HepG2 (cell line): ENCODE data around the gene FAM81A. TPM values are rescaled to one million over a fixed set of nuclear protein-coding genes. Genes with fewer than 3 reads are reported as not detected.

Source experiments
- ATAC-seq: fragments of 200-7000 bp; cut with Tn5 transposase; 3 replicates; pipeline ENCODE4 v1.9.1; 2020; ENCODE audit warnings: mild to moderate bottlenecking, moderate library complexity
- BruUV-seq: library from RNA; stranded (reverse); fragments of 400-500 nt; replicated peaks from 2 replicates; lab custom pipeline; 2021; lab: Mats Ljungman, UMichigan
- CTCF ChIA-PET: fragments of 300-600 bp; formaldehyde crosslinking; extraction: SDS; loops from one replicate; lab custom pipeline; 2021; ENCODE audit warnings: low total read pairs, inconsistent platforms, low intra/inter-chr PET ratio; lab: Yijun Ruan, JAX
- POLR2A ChIA-PET: fragments of 350-600 bp; sonication (Branson Sonifier 250); formaldehyde crosslinking; loops from one replicate; lab custom pipeline; 2020; ENCODE audit warnings: antibody characterized with exemption, inconsistent platforms; lab: Yijun Ruan, JAX
- DNase-seq: peaks from one replicate; pipeline ENCODE4 v3.0.0-alpha.2; 2015; ENCODE audit warnings: low spot score
- FAIRE-seq: peaks from 3 replicates; lab custom pipeline; 2011; peaks lifted over from hg19 to GRCh38; lab: Jason Lieb, UNC
- H2AFZ ChIP-seq: one replicate; pipeline ENCODE4 v1.6.1; 2011; ENCODE audit warnings: low read length, inconsistent platforms
- H3K27ac ChIP-seq: fragments of 300-600 bp; 3 replicates; pipeline ENCODE4 v1.8.0; 2011; ENCODE audit warnings: mixed run types, mild to moderate bottlenecking, mixed read lengths, low read length, inconsistent platforms; ENCODE audit not compliant: insufficient read depth; ENCODE audit errors: extremely low read length
- H3K27me3 ChIP-seq, 2 experiments: fragments of 200-600 bp in 1 of 2; 2 replicates in 1 of 2; 3 replicates in 1 of 2; pipeline versions ENCODE4 v1.6.0 to v1.8.0; 2011; ENCODE audit warnings: low read length in 2 of 2, mild to moderate bottlenecking in 2 of 2, moderate library complexity in 2 of 2, inconsistent platforms in 1 of 2; ENCODE audit not compliant: insufficient read depth in 2 of 2, control insufficient read depth in 1 of 2
- H3K36me3 ChIP-seq, 2 experiments: fragments of 200-600 bp in 1 of 2; replicated peaks in 1 of 2; 2 replicates in 1 of 2; 3 replicates in 1 of 2; pipeline versions ENCODE4 v1.5.1 to v1.8.0; 2011; ENCODE audit warnings: low read length in 2 of 2, inconsistent platforms in 1 of 2; ENCODE audit not compliant: insufficient read depth in 2 of 2, control insufficient read depth in 1 of 2
- H3K4me1 ChIP-seq: 2 replicates; pipeline ENCODE4 v1.5.1; 2012; ENCODE audit warnings: low read length, inconsistent platforms; ENCODE audit not compliant: insufficient read depth
- H3K4me2 ChIP-seq: 2 replicates; pipeline ENCODE4 v1.6.0; 2011; ENCODE audit warnings: low read depth, low read length, inconsistent platforms
- H3K4me3 ChIP-seq, 3 experiments: fragments of 200-600 bp in 1 of 3; sonication (generic), shearing (Covaris generic) in 1 of 3; replicated peaks in 1 of 3; 2 replicates each; pipeline ENCODE4 v1.5.1; 2011 to 2016; ENCODE audit warnings: low read length in 3 of 3, inconsistent platforms in 2 of 3, low read depth in 2 of 3, mild to moderate bottlenecking in 2 of 3, control low read depth in 1 of 3, mixed read lengths in 1 of 3; ENCODE audit not compliant: insufficient read depth in 1 of 3
- H3K79me2 ChIP-seq: one replicate; pipeline ENCODE4 v1.6.1; 2011; ENCODE audit warnings: low read length, inconsistent platforms; ENCODE audit not compliant: insufficient read depth
- H3K9ac ChIP-seq: 2 replicates; pipeline ENCODE4 v1.6.0; 2011; ENCODE audit warnings: mild to moderate bottlenecking, low read depth, low read length, inconsistent platforms; ENCODE audit not compliant: insufficient read depth
- H3K9me3 ChIP-seq: 2 replicates; pipeline ENCODE4 v1.5.1; 2012; ENCODE audit warnings: mild to moderate bottlenecking, low read length
- H4K20me1 ChIP-seq: 2 replicates; pipeline ENCODE4 v1.6.0; 2011; ENCODE audit warnings: inconsistent platforms, mild to moderate bottlenecking, low read length, moderate library complexity; ENCODE audit not compliant: insufficient read depth
- ARNT ChIP-seq: fragments of 450-650 bp; IDR thresholded peaks from 2 replicates; pipeline ENCODE4 v1.6.1; 2017
- CEBPB ChIP-seq: IDR thresholded peaks from 2 replicates; pipeline ENCODE4 v1.6.1; 2011; ENCODE audit warnings: low read depth, low read length, improper control_type of control experiment, borderline replicate concordance
- CEBPG ChIP-seq: IDR thresholded peaks from 2 replicates; pipeline ENCODE4 v1.6.1; 2016
- HNF4A ChIP-seq: sonication (generic); formaldehyde crosslinking; IDR thresholded peaks from 2 replicates; pipeline ENCODE4 v1.4.0; 2020; ENCODE audit warnings: missing genetic modification reagents
- KLF6 ChIP-seq: IDR thresholded peaks from 2 replicates; pipeline ENCODE4 v1.8.0; 2016; ENCODE audit warnings: missing biosample characterization, missing genetic modification reagents
- PHF8 ChIP-seq: sonication (generic); formaldehyde crosslinking; IDR thresholded peaks from 2 replicates; pipeline ENCODE4 v1.5.0; 2020; ENCODE audit warnings: missing genetic modification reagents
- PLRG1 ChIP-seq: fragments of 450-650 bp; conservative IDR thresholded peaks from 2 replicates; pipeline ENCODE4 v1.6.1; 2016
- RAD21 ChIP-seq: fragments of 450-650 bp; formaldehyde crosslinking; IDR thresholded peaks from 2 replicates; pipeline ENCODE4 v1.5.0; 2020; ENCODE audit warnings: mild to moderate bottlenecking
- SMC3 ChIP-seq: IDR thresholded peaks from 2 replicates; pipeline ENCODE4 v1.6.1; 2011; ENCODE audit warnings: low read length, improper control_type of control experiment
- STAG1 ChIP-seq: sonication (generic); formaldehyde crosslinking; IDR thresholded peaks from 2 replicates; pipeline ENCODE4 v1.4.0; 2020; ENCODE audit warnings: missing genetic modification reagents
- TEAD3 ChIP-seq: optimal IDR thresholded peaks from 2 replicates; pipeline ENCODE3; 2016; ENCODE audit warnings: borderline replicate concordance
- ZFP36L2 ChIP-seq: sonication (generic); formaldehyde crosslinking; IDR thresholded peaks from 2 replicates; pipeline ENCODE4 v1.4.0; 2020; ENCODE audit warnings: missing genetic modification reagents
- ZHX2 ChIP-seq, 2 experiments: sonication (generic) in 1 of 2; formaldehyde crosslinking in 1 of 2; IDR thresholded peaks; 2 replicates each; pipeline versions ENCODE4 v1.6.1 to v1.9.0; 2014 to 2022; ENCODE audit warnings: antibody characterized with exemption in 1 of 2, borderline replicate concordance in 1 of 2, inconsistent platforms in 1 of 2, low read depth in 1 of 2, missing genetic modification reagents in 1 of 2
- ZNF20 ChIP-seq: sonication (generic); formaldehyde crosslinking; IDR thresholded peaks from 2 replicates; pipeline ENCODE4 v1.4.0; 2020; ENCODE audit warnings: mild to moderate bottlenecking, moderate library complexity, missing genetic modification reagents
- ZNF33B ChIP-seq: sonication (generic); formaldehyde crosslinking; IDR thresholded peaks from 2 replicates; pipeline ENCODE4 v1.5.1; 2020; ENCODE audit warnings: mild to moderate bottlenecking, missing genetic modification reagents
- ZNF879 ChIP-seq: sonication (generic); formaldehyde crosslinking; IDR thresholded peaks from 2 replicates; pipeline ENCODE4 v1.8.1; 2023; ENCODE audit warnings: missing genetic modification reagents
- WGBS: methylation state at CpG from one replicate; pipeline ENCODE4 v1.1.6; 2017; ENCODE audit warnings: low lambda C conversion rate; 5-methylcytosine and 5-hydroxymethylcytosine counted together
- in situ Hi-C: cut with HindIII; loops from 2 replicates; pipeline ENCODE4 v1.10.0; 2017; ENCODE audit warnings: low pct_unique_long_range_greater_than_20kb; ENCODE audit not compliant: extremely low pct_ligation_motif_present
- intact Hi-C: fragments of 100-400 bp; cut with micrococcal nuclease; formaldehyde crosslinking; loops from one replicate; pipeline ENCODE4 v1.10.0; 2022; ENCODE audit not compliant: unreplicated experiment
- polyA plus RNA-seq, 8 experiments: library from polyadenylated mRNA; depleted of rRNA in 3 of 8; stranded (reverse) in 7 of 8; unstranded in 1 of 8; fragments of >200 nt; fragmentation: Illumina TruSeq in 4 of 8; extraction: Trizol in 4 of 8; gene quantifications; 2 replicates each; pipeline versions ENCODE4 v1.2.1 to v1.2.3, GENCODE V29; 2011 to 2016; ENCODE audit warnings: low read depth in 4 of 8, missing spikeins in 1 of 8, mixed read lengths in 1 of 8; ENCODE audit not compliant: insufficient read depth in 1 of 8
- total RNA-seq, 5 experiments: library from RNA; depleted of rRNA; stranded (reverse); fragments of >200 nt; fragmentation: Illumina TruSeq; extraction: Trizol; gene quantifications; 2 replicates each; pipeline ENCODE4 v1.2.3, GENCODE V29; 2016; ENCODE audit warnings: low read depth in 1 of 5
- TF ChIP-seq, protein P1 (sequence below): sonication (generic); IDR thresholded peaks from 2 replicates; pipeline ENCODE4 v1.6.1; 2016; ENCODE audit warnings: low read depth, borderline replicate concordance

Gene FAM81A
- total and polyA plus RNA-seq, 2 of the 13 experiments (the other 11 are each of a cell fraction or from before 2014, with no cell fraction given) = 0.09 TPM; not detected in 1

GRCh38 chr15:59492389-59493377 lies 54.7 kb downstream of the FAM81A start (continued):
- TF ChIP-seq ZHX2 (IDR thresholded peaks at IDR 0.05; ENCODE audit: low read depth) (no peak), ZHX2 (CRISPR knock-in tag; IDR thresholded peaks at IDR 0.05; ENCODE audit: borderline replicate concordance) (peak; percentile 57; the same call in 1 of the 2 replicates), PHF8 (no peak)

DNA sequence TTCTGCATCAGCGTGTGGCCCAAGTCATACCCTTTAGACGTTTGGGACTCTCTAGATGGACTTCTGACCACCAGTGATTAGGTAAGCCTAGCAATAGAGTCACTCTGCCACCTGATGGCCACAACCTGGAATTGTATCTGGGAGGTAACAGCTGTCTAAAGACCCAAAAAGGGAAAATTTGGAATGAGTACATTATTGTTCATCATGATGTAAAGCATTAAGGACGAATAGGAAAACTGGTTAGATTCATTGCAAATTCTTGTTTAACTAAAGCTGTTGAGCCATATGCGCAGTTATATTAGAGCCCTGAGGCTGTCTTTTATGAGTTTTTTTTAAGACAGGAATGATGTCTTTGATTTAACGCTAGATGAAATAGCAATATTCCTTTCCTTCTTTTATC lies 63.6 kb downstream of the FAM81A start:
- ChIA-PET POLR2A (no interaction called here), CTCF (interaction anchor here (1.1 to 1.3 kb wide), 3 partner anchors 327 to 545 kb away, joined by 4 to 5 read pairs (median 4); no protein-coding TSS in a partner anchor)
- Histone ChIP-seq H3K79me2 (no peaks in the 10 kb centered on the region), H3K4me1 (no peaks in the 10 kb centered on the region), H3K9me3 (no peaks in the 10 kb centered on the region), H4K20me1 (no peaks in the 10 kb centered on the region), H2AFZ (no peak overlapping the region), H3K27me3 (no peaks in the 10 kb centered on the region), H3K36me3 (no peaks in the 10 kb centered on the region), H3K4me2 (no peak overlapping the region), H3K27ac (no peak overlapping the region), H3K4me3 (no peak overlapping the region), H3K9ac (no peak overlapping the region)
- intact Hi-C loops (loop anchor here (2.0 kb wide), 1 partner anchor 521 kb away; no protein-coding TSS in a partner anchor), in situ Hi-C loops (no loop called here)
- FAIRE-seq (peak; percentile 89), ATAC-seq (peak; percentile 88), DNase-seq (peak; percentile 72)
- 19% methylated on average over 5 of the region's 5 CpGs for WGBS
- no TSS peak for BruUV-seq
- TF ChIP-seq ARNT (no peak), ZNF879 (CRISPR knock-in tag) (no peak), ZNF33B (CRISPR knock-in tag) (no peak), STAG1 (CRISPR knock-in tag) (peak; percentile 95), ZNF20 (no peak), PLRG1 (no peak), TEAD3 (CRISPR knock-in tag) (peak; percentile 17), RAD21 (peak; percentile 71), HNF4A (peak; percentile 64), CEBPB (peak; percentile 32; the same call in 1 of the 2 replicates), KLF6 (CRISPR knock-in tag) (no peak), CEBPG (CRISPR knock-in tag) (peak; percentile 45; the same call in 1 of the 2 replicates), ZFP36L2 (no peak), SMC3 (peak; percentile 82)
- TF ChIP-seq, protein P1, sequence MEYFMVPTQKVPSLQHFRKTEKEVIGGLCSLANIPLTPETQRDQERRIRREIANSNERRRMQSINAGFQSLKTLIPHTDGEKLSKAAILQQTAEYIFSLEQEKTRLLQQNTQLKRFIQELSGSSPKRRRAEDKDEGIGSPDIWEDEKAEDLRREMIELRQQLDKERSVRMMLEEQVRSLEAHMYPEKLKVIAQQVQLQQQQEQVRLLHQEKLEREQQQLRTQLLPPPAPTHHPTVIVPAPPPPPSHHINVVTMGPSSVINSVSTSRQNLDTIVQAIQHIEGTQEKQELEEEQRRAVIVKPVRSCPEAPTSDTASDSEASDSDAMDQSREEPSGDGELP = 0 out of 2 replicates have a peak, but pooled peaks have one; percentile 12
